Stomach (tissue), 4 donors: ENCODE results near the gene DNAI4.

Experiments used
- CTCF ChIP-seq, 7 experiments: fragments of 450-650 bp in 4 of 7; fragments of 200-600 bp in 3 of 7; sonication (generic) in 3 of 7; IDR thresholded peaks; one replicate each; pipeline ENCODE4 v1.5.1; 2016 to 2019; ENCODE audit warnings: antibody characterized with exemption in 7 of 7, control low read depth in 2 of 7, mild to moderate bottlenecking in 1 of 7
- EP300 ChIP-seq: sonication (generic); formaldehyde crosslinking; IDR thresholded peaks from one replicate; pipeline ENCODE4 v1.6.1; 2017; ENCODE audit warnings: antibody characterized with exemption
- POLR2A ChIP-seq, 4 donors: fragments of 450-650 bp; IDR thresholded peaks; one replicate each; pipeline ENCODE4 v1.6.1; 2016; ENCODE audit warnings: antibody characterized with exemption in 4 of 4, control low read depth in 2 of 4, mild to moderate bottlenecking in 1 of 4, moderate library complexity in 1 of 4
- POLR2AphosphoS5 ChIP-seq, 3 donors: sonication (generic); formaldehyde crosslinking; IDR thresholded peaks; one replicate each; pipeline ENCODE4 v1.6.1; 2016; ENCODE audit warnings: antibody characterized with exemption in 3 of 3

GRCh38 chr1:66775646-66776045 is 149.0 kb downstream of the DNAI4 start:
- no peak for TF ChIP-seq CTCF (IDR thresholded peaks at IDR 0.05)
- TF ChIP-seq EP300, result no peak
- no peak for TF ChIP-seq POLR2A (IDR thresholded peaks at IDR 0.05)
- no peak for TF ChIP-seq POLR2AphosphoS5 (IDR thresholded peaks at IDR 0.05)
